ENCODE measurements around the gene USP44. TPM values are rescaled to one million over a fixed set of nuclear protein-coding genes. Genes with fewer than 3 reads are reported as not detected.

The USP44 gene
- total RNA-seq, 3 donors from 2014 or later = 2.1 to 4.9 (median 2.2) TPM

GRCh38 chr12:95557625-95558024 is 6.3 kb upstream of the USP44 start:
- DNase-seq (no peak), ATAC-seq (no peak)
- H3K4me1 Mint-ChIP-seq (ENCODE audit: low read depth) = peaks cover 16% of the 10 kb centered on the region
- no peaks in the 10 kb centered on the region for H3K27me3 Mint-ChIP-seq (ENCODE audit: low read depth)
- no peaks in the 10 kb centered on the region for H3K36me3 Mint-ChIP-seq (ENCODE audit: insufficient read depth)
- no peaks in the 10 kb centered on the region for H3K9me3 Mint-ChIP-seq
- no peak overlapping the region for H3K4me3 Mint-ChIP-seq

- Mint-ChIP-seq H3K4me3 (no peak overlapping the region), H3K36me3 (ENCODE audit: insufficient read depth) (no peaks in the 10 kb centered on the region)
- ATAC-seq = no peak
Observed at GRCh38 chr12:95554532-95555071, 3.3 kb upstream of the USP44 start.

GRCh38 chr12:95553197-95553943 is 2.1 kb upstream of the USP44 start:
- Mint-ChIP-seq H3K4me3 (peak overlapping the region; percentile 69), H3K27me3 (ENCODE audit: low read depth) (peaks cover 4% of the 10 kb centered on the region), H3K36me3 (ENCODE audit: insufficient read depth) (no peaks in the 10 kb centered on the region), H3K9me3 (no peaks in the 10 kb centered on the region), H3K4me1 (ENCODE audit: low read depth) (peaks cover 42% of the 10 kb centered on the region)
- DNase-seq (no peak), ATAC-seq (no peak)

More at GRCh38 chr12:95554532-95555071, 3.3 kb upstream of the USP44 start:
- Mint-ChIP-seq H3K27me3 (ENCODE audit: low read depth) (peaks cover 1% of the 10 kb centered on the region), H3K4me1 (ENCODE audit: low read depth) (peaks cover 35% of the 10 kb centered on the region), H3K9me3 (no peaks in the 10 kb centered on the region)
- no peak for DNase-seq

DNA sequence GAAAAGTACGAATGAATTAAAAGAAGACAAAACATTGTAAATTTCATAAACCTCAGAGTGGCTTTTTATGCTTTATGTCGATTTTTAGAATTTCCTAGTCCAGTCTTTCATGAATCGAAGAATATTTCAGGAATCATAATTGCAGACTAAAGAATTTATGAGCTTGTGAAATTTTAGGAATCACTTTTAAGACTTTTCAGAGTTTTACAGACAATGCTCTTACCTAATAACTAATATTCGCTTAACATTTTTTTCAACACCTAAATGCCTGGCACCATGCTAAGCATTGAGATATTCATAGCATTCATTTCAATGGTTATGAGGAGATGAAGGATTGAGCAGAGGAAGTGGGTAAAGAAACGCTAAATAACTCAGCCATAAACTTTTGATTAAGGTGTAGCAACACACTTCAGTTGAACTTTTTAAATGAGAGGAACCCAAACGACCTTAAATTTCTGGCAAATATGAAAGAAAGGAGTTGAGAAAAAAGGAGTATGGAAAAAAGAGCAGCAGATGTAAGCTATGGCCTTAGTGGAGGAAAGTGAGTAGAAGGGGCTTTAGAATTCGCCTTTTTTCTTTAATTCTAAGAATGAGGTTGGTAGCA is 739 bp upstream of the USP44 start:
- DNase-seq (no peak), ATAC-seq (no peak)
- no peaks in the 10 kb centered on the region for H3K36me3 Mint-ChIP-seq (ENCODE audit: insufficient read depth)
- peaks cover 52% of the 10 kb centered on the region for H3K4me1 Mint-ChIP-seq (ENCODE audit: low read depth)
- peak overlapping the region; percentile 69 for H3K4me3 Mint-ChIP-seq
- peaks cover 10% of the 10 kb centered on the region for H3K27me3 Mint-ChIP-seq (ENCODE audit: low read depth)
- no peaks in the 10 kb centered on the region for H3K9me3 Mint-ChIP-seq

GRCh38 chr12:95549392-95550084 is 1.7 kb downstream of the USP44 start:
- Mint-ChIP-seq H3K9me3 (no peaks in the 10 kb centered on the region), H3K4me1 (ENCODE audit: low read depth) (peaks cover 61% of the 10 kb centered on the region), H3K36me3 (ENCODE audit: insufficient read depth) (no peaks in the 10 kb centered on the region), H3K27me3 (ENCODE audit: low read depth) (peaks cover 10% of the 10 kb centered on the region), H3K4me3 (peak overlapping the region; percentile 90)
- ATAC-seq = no peak
- DNase-seq = no peak

GRCh38 chr12:95548539-95549391 is 2.5 kb downstream of the USP44 start:
- Mint-ChIP-seq H3K4me3 (peak overlapping the region; percentile 90), H3K27me3 (ENCODE audit: low read depth) (peaks cover 10% of the 10 kb centered on the region), H3K9me3 (no peaks in the 10 kb centered on the region), H3K36me3 (ENCODE audit: insufficient read depth) (no peaks in the 10 kb centered on the region), H3K4me1 (ENCODE audit: low read depth) (peaks cover 56% of the 10 kb centered on the region)
- ATAC-seq (peak; percentile 83 to 86), DNase-seq (peak; percentile 68)

DNA sequence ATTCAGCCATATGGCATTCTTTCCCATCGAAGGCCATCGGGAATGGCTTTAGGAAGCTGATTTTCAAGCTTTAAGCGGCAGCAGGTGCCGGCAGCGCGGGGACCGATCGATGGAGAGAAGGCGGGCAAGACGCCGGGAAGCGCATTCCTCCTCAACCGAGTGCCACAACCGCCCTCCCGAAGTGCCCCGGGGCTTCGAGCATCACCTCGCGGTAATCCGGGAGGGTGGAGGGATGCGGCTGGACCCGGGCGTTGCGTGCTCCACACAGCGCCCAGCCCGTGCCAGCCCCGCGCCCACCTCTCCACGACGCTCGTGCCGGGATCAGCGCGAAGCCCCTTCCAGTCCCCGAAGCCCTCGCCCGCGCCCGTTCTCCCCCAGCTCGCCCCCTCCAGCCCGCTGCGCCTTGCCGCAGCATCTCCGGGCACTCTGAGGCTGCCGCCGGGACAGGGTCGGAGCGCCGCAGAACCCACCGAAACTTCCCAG is 3.2 kb downstream of the USP44 start:
- H3K36me3 Mint-ChIP-seq (ENCODE audit: insufficient read depth) = no peaks in the 10 kb centered on the region
- ATAC-seq = peak; percentile 51 to 64
- H3K4me3 Mint-ChIP-seq = peak overlapping the region; percentile 90
- peaks cover 10% of the 10 kb centered on the region for H3K27me3 Mint-ChIP-seq (ENCODE audit: low read depth)
- H3K9me3 Mint-ChIP-seq = no peaks in the 10 kb centered on the region
- peak; percentile 18 for DNase-seq
- peaks cover 51% of the 10 kb centered on the region for H3K4me1 Mint-ChIP-seq (ENCODE audit: low read depth)

GRCh38 chr12:95547522-95548055 is 3.7 kb downstream of the USP44 start:
- Mint-ChIP-seq H3K4me3 (peak overlapping the region; percentile 90), H3K9me3 (no peaks in the 10 kb centered on the region), H3K27me3 (ENCODE audit: low read depth) (peaks cover 10% of the 10 kb centered on the region), H3K36me3 (ENCODE audit: insufficient read depth) (no peaks in the 10 kb centered on the region), H3K4me1 (ENCODE audit: low read depth) (peaks cover 48% of the 10 kb centered on the region)
- DNase-seq = no peak
- ATAC-seq = peak; percentile 17 to 30

DNA sequence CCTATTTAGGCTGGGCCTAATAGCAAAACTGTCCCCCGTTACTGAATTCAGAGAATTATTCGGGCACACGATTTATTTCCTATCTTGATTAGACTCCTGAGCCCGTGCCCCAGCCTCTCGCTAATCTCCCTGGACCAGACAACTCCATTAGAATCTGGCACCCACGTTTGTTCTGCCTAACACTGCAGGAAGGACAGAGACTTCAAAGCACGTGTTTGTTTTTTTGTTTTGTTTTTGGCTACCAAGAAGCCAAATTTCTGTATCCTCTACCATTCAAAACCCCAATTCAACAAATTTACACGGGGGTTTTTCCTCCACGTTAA is 4.8 kb downstream of the USP44 start:
- H3K4me3 Mint-ChIP-seq = no peak overlapping the region

GRCh38 chr12:95545731-95546490 is 5.4 kb downstream of the USP44 start:
- ATAC-seq (no peak), DNase-seq (no peak)
- H3K9me3 Mint-ChIP-seq = no peaks in the 10 kb centered on the region
- no peaks in the 10 kb centered on the region for H3K36me3 Mint-ChIP-seq (ENCODE audit: insufficient read depth)
- H3K4me1 Mint-ChIP-seq (ENCODE audit: low read depth) = peaks cover 34% of the 10 kb centered on the region
- H3K4me3 Mint-ChIP-seq = no peak overlapping the region
- H3K27me3 Mint-ChIP-seq (ENCODE audit: low read depth) = peaks cover 10% of the 10 kb centered on the region

More for the DNA sequence above, 4.8 kb downstream of the USP44 start:
- peaks cover 10% of the 10 kb centered on the region for H3K27me3 Mint-ChIP-seq (ENCODE audit: low read depth)
- ATAC-seq (no peak), DNase-seq (no peak)
- H3K36me3 Mint-ChIP-seq (ENCODE audit: insufficient read depth) = no peaks in the 10 kb centered on the region
- peaks cover 39% of the 10 kb centered on the region for H3K4me1 Mint-ChIP-seq (ENCODE audit: low read depth)
- H3K9me3 Mint-ChIP-seq = no peaks in the 10 kb centered on the region

- no peak for ATAC-seq
- Mint-ChIP-seq H3K36me3 (ENCODE audit: insufficient read depth) (no peaks in the 10 kb centered on the region), H3K4me3 (no peak overlapping the region), H3K4me1 (ENCODE audit: low read depth) (peaks cover 31% of the 10 kb centered on the region), H3K9me3 (no peaks in the 10 kb centered on the region), H3K27me3 (ENCODE audit: low read depth) (peaks cover 10% of the 10 kb centered on the region)
- DNase-seq = no peak
Observed at GRCh38 chr12:95545303-95545702, 6.0 kb downstream of the USP44 start.

DNA sequence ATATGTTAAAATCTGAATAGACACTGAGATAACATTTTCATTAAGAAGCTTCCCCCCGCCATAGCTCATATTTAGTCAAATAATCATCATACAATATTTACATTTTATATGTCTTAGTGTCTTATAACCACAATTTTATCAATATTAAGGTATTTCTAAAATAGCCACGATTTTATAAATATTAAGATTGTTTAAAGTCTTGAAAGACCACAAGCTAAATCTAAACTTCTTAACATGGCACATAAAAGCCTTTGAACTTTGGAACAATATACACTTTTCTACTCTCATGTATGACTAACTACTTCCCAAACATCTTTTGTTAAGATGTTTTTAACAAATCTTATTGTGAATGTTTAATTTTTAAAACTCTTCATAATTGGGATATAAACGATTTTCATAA is 6.5 kb downstream of the USP44 start:
- DNase-seq (no peak), ATAC-seq (no peak)
- H3K36me3 Mint-ChIP-seq (ENCODE audit: insufficient read depth) = no peaks in the 10 kb centered on the region
- peaks cover 10% of the 10 kb centered on the region for H3K27me3 Mint-ChIP-seq (ENCODE audit: low read depth)
- H3K4me1 Mint-ChIP-seq (ENCODE audit: low read depth) = peaks cover 31% of the 10 kb centered on the region
- H3K9me3 Mint-ChIP-seq = no peaks in the 10 kb centered on the region
- H3K4me3 Mint-ChIP-seq = no peak overlapping the region

GRCh38 chr12:95543305-95543704 is 8.0 kb downstream of the USP44 start:
- Mint-ChIP-seq H3K9me3 (no peaks in the 10 kb centered on the region), H3K4me1 (ENCODE audit: low read depth) (peaks cover 22% of the 10 kb centered on the region), H3K36me3 (ENCODE audit: insufficient read depth) (no peaks in the 10 kb centered on the region), H3K4me3 (no peak overlapping the region), H3K27me3 (ENCODE audit: low read depth) (peaks cover 6% of the 10 kb centered on the region)
- no peak for ATAC-seq
- DNase-seq = no peak

All from activated T-cell treated with anti-CD3 and anti-CD28 coated beads, Interleukin-2, amount 50 U/mL, for 4 hours (primary cell).